DND-41 (cell line): Measurements from ENCODE around the gene PLEKHB1.

Experiments
- ATAC-seq: fragments of 200-7000 bp; cut with Tn5 transposase; 3 replicates; pipeline ENCODE4 v1.9.1; 2021; ENCODE audit warnings: low read depth; ENCODE audit not compliant: insufficient read depth
- DNase-seq: peaks from one replicate; pipeline ENCODE4 v3.0.0-alpha.2; 2020
- H2AFZ ChIP-seq: 2 replicates; pipeline ENCODE4 v1.6.0; 2012; ENCODE audit warnings: low read depth, low read length
- H3K27ac ChIP-seq: 2 replicates; pipeline ENCODE4 v1.5.1; 2012; ENCODE audit warnings: low read length, inconsistent platforms
- H3K27me3 ChIP-seq: fragments of 200-600 bp; sonication (generic); 2 replicates; pipeline ENCODE4 v1.6.0; 2012; ENCODE audit warnings: low read length, mild to moderate bottlenecking, inconsistent platforms; ENCODE audit not compliant: insufficient read depth, poor library complexity
- H3K36me3 ChIP-seq: 2 replicates; pipeline ENCODE4 v1.5.1; 2012; ENCODE audit warnings: low read length, inconsistent platforms; ENCODE audit not compliant: insufficient read depth
- H3K4me1 ChIP-seq: 2 replicates; pipeline ENCODE4 v1.5.1; 2012; ENCODE audit warnings: mild to moderate bottlenecking, low read length; ENCODE audit not compliant: insufficient read depth
- H3K4me2 ChIP-seq: 2 replicates; pipeline ENCODE4 v1.6.0; 2012; ENCODE audit warnings: mild to moderate bottlenecking, moderate library complexity, low read length, inconsistent platforms; ENCODE audit not compliant: insufficient read depth
- H3K4me3 ChIP-seq, 2 experiments: fragments of 200-600 bp in 1 of 2; shearing (Covaris generic) in 1 of 2; 2 replicates each; pipeline ENCODE4 v1.5.1; 2012 to 2016; ENCODE audit warnings: inconsistent platforms in 2 of 2, low read length in 2 of 2, mild to moderate bottlenecking in 2 of 2, low read depth in 1 of 2, moderate library complexity in 1 of 2
- H3K79me2 ChIP-seq: 2 replicates; pipeline ENCODE4 v1.6.0; 2012; ENCODE audit warnings: low read length, inconsistent platforms; ENCODE audit not compliant: insufficient read depth
- H3K9ac ChIP-seq: 2 replicates; pipeline ENCODE4 v1.6.0; 2012; ENCODE audit warnings: low read depth, mild to moderate bottlenecking, inconsistent platforms, low read length, moderate library complexity
- H3K9me3 ChIP-seq: 2 replicates; pipeline ENCODE4 v1.5.1; 2012; ENCODE audit warnings: low read length, moderate library complexity, mild to moderate bottlenecking, inconsistent platforms; ENCODE audit not compliant: insufficient read depth, severe bottlenecking
- H4K20me1 ChIP-seq: 2 replicates; pipeline ENCODE4 v1.6.0; 2012; ENCODE audit warnings: low read length; ENCODE audit not compliant: insufficient read depth
- CTCF ChIP-seq: IDR thresholded peaks from 2 replicates; pipeline ENCODE4 v1.5.1; 2012; ENCODE audit warnings: borderline replicate concordance, low read length, moderate library complexity, mild to moderate bottlenecking; ENCODE audit not compliant: poor library complexity, severe bottlenecking; ENCODE audit errors: extremely low read depth
- EZH2 ChIP-seq: IDR thresholded peaks from 3 replicates; pipeline ENCODE4 v1.6.1; 2012; ENCODE audit warnings: borderline replicate concordance, low read depth, mild to moderate bottlenecking, moderate library complexity, low read length, inconsistent platforms; ENCODE audit not compliant: severe bottlenecking

Gene PLEKHB1

GRCh38 chr11:73645121-73645969 lies 1.0 kb upstream of the PLEKHB1 start:
- Histone ChIP-seq H3K4me2 (no peak overlapping the region), H3K4me3 (no peak overlapping the region), H4K20me1 (no peaks in the 10 kb centered on the region; the same call in 1 of the 2 replicates), H2AFZ (no peak overlapping the region), H3K36me3 (no peaks in the 10 kb centered on the region), H3K9ac (no peak overlapping the region), H3K79me2 (no peaks in the 10 kb centered on the region), H3K27ac (no peak overlapping the region), H3K9me3 (no peaks in the 10 kb centered on the region), H3K27me3 (no peaks in the 10 kb centered on the region), H3K4me1 (no peaks in the 10 kb centered on the region)
- no peak for TF ChIP-seq CTCF
- no peak for TF ChIP-seq EZH2
- ATAC-seq (no peak), DNase-seq (no peak)

GRCh38 chr11:73647459-73648100 lies 1.2 kb downstream of the PLEKHB1 start:
- no peak for TF ChIP-seq CTCF
- TF ChIP-seq EZH2: no peak
- Histone ChIP-seq H2AFZ (no peak overlapping the region), H3K4me3 (no peak overlapping the region)

GRCh38 chr11:73648121-73648520 lies 1.7 kb downstream of the PLEKHB1 start:
- peaks cover 3% of the 10 kb centered on the region; the same call in 1 of the 2 replicates for H4K20me1 ChIP-seq
- no peak overlapping the region for H3K4me3 ChIP-seq
- H3K27me3 ChIP-seq: no peaks in the 10 kb centered on the region
- no peak overlapping the region for H3K9ac ChIP-seq
- no peak for ATAC-seq
- no peaks in the 10 kb centered on the region for H3K4me1 ChIP-seq
- no peak overlapping the region for H3K27ac ChIP-seq
- H3K9me3 ChIP-seq: no peaks in the 10 kb centered on the region
- DNase-seq: no peak
- H2AFZ ChIP-seq: no peak overlapping the region
- no peaks in the 10 kb centered on the region for H3K79me2 ChIP-seq
- TF ChIP-seq EZH2: no peak
- TF ChIP-seq CTCF: no peak
- H3K4me2 ChIP-seq: no peak overlapping the region
- no peaks in the 10 kb centered on the region for H3K36me3 ChIP-seq

More at GRCh38 chr11:73647459-73648100, 1.2 kb downstream of the PLEKHB1 start:
- ATAC-seq (peak; percentile 90), DNase-seq (peak; percentile 68)
- Histone ChIP-seq H3K4me1 (no peaks in the 10 kb centered on the region), H3K27me3 (no peaks in the 10 kb centered on the region), H4K20me1 (peaks cover 3% of the 10 kb centered on the region; the same call in 1 of the 2 replicates), H3K9me3 (no peaks in the 10 kb centered on the region), H3K9ac (no peak overlapping the region), H3K27ac (no peak overlapping the region), H3K79me2 (no peaks in the 10 kb centered on the region), H3K4me2 (no peak overlapping the region), H3K36me3 (no peaks in the 10 kb centered on the region)
